Lung microvascular endothelial cell (primary cell): ENCODE measurements around the gene ING3. TPM values are rescaled to one million over a fixed set of nuclear protein-coding genes. Genes with fewer than 3 reads are reported as not detected.
"Not testable (repeated sequence)": the region's sequence is repeated elsewhere in the genome, so short reads cannot be mapped to it uniquely, and the experiment has no call there.

Source experiments
- DNase-seq, 2 donors: peaks; one replicate each; pipeline versions ENCODE4 v3.0.0 to v3.0.0-alpha.2; 2010; ENCODE audit warnings: low read depth in 2 of 2
- total RNA-seq: library from RNA; depleted of rRNA; stranded (reverse); fragments of >200 nt; gene quantifications from 2 replicates; pipeline ENCODE4 v1.2.1, GENCODE V29; 2014

The ING3 gene
- total RNA-seq, 1 donor from 2014 or later: 24.2 TPM

DNA sequence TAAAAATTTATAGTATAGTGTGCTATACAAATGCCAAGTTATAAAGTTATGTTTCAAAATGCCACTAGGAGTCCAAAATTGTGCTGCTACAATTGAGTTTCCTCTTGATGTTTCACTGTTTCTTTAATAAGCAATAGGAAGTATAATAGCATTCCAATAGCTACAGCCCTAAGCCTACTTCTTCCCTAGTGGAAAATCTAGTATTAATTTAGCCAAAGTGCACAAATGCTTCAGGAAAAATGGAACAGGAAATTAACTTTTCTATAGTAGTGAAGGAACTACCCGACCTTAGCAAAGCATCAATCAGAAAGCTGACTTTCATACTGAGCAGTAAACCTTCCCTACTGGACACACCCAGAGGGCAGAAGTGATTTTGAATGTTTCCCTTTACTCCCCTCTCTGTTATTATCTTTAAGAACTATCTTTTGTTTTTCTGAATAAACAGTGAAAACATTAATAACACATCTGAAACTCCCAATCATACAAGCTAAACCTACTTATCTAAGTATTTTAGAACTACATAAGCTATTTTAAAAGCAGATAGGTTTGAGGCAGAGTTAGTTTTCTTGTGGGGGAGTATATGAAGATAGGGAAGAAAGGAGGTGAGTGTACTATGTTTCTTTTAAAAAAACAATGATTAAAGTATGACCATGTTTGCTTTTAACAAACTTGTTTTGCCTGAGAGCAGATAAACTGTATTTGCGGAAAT is 51.6 kb downstream of the ING3 start:
- no peak for DNase-seq

GRCh38 chr7:121002757-121003200 is 52.2 kb downstream of the ING3 start:
- DNase-seq: no peak

DNA sequence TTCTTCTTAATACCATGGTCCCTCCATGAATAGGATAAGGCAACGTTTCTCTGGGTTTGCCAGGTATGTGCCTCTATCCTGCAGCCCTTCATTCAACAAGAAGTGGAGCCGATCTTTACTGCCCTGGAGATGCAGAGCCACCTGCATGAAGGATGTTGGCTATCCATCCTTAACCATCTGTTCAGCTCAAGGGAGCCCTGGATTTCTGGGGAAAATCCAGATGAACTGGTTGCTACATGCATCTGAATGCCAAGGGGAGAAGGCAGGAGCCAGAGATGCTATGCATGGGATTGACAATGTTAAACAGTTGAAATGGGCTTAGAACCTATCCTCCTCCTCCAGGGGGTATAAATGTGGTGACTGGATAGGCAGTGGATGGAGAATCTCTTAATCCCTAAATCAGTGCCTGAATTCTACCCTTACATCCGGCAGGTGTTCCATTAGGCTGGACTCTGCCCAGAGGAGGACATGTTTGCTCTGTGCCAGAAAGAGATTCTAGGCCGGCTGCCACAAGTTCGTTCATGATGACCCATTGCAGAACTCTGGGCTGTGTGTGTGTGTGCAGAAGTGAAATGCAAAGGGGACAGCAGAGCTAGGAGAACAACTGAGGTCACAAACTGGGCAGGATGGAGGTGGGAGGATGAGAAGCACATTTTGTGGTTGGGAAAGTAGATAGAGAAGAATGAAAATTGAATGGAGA is 53.6 kb downstream of the ING3 start:
- peak in 1 of 2 donors; percentile 41 for DNase-seq

- not testable (repeated sequence) for DNase-seq
Measured at GRCh38 chr7:121005058-121005457, 54.5 kb downstream of the ING3 start.

DNA sequence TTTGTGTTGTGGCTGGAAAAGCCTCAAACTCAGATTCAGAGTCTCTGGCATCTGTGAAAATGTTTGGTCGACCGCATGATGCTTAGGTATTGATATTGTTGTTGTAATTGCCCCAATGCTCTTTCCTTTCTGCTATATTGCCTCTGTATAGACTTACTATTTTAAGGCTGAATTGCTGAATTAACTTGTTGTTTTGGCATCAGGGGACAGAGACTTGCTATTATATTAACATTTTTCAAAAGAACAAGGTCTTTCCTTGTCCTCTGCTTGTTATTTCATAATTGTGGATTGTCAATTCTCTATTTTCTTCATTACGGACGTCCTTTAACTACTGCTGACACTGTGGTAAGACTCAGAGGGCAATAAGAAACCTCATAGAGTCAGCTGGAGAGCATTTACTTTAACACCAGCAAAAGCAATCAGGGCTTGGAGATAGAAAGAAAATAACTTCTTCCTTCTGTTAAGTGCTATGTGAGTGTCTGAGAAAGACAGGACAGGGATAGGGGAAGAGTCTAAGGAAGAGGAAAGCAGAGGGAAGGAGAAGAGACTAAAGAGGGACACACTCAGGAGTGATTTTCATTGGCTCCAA is 55.5 kb downstream of the ING3 start:
- no peak for DNase-seq

GRCh38 chr7:121006711-121007315 is 56.2 kb downstream of the ING3 start:
- no peak for DNase-seq

DNA sequence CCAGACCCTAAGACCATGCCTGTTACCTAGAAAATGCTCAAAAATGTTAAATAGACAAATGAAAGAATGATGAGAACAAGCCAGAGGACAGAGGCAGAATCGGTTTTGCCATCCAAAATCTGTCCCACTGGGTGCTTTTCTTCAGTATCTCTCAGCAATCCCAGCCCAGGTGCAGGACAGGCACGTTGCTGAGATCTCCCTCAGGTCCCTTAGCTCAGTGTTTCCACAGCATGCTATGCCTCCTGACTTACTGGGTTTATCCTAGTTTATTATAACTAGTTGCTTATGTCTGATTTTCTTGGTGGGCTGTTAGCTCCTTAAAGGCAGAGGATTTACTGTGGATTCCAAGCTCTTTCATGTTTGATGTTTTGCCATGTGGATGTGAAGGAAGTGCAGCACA is 58.2 kb downstream of the ING3 start:
- DNase-seq: no peak

- DNase-seq: no peak
Measured at GRCh38 chr7:121011401-121011800, 60.8 kb downstream of the ING3 start.

DNA sequence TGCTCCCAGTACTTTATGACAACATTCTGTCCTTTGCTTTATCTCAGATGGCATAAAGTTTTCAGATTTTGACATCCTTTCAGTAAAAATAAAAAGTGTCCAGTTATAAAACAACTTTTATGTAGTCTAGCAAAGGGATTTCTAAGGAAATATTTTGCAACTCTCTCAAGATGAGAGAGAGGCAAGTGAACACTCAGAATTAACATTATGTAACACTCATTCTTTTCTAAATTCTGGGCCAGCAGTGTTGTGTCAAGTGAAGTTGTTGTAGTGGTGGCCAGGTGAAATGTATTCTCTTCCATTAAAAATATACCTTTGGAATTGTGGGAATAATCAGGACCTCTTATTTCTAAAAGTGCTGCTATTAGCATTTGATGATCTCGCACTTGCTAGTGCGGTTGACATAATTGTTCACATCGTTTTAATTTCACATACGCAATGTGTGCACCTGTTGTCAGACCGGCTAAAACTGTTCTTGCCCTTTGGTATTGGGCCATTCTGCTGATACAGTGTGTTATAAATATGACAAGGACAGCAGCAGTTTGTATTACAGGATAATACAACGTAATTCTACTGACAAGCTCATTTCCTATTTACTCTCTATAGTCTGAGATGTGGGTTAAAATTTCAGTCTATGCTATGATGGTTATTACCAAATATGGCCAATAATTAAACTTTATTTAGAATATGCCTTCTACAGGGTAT is 61.7 kb downstream of the ING3 start:
- DNase-seq: no peak

DNA sequence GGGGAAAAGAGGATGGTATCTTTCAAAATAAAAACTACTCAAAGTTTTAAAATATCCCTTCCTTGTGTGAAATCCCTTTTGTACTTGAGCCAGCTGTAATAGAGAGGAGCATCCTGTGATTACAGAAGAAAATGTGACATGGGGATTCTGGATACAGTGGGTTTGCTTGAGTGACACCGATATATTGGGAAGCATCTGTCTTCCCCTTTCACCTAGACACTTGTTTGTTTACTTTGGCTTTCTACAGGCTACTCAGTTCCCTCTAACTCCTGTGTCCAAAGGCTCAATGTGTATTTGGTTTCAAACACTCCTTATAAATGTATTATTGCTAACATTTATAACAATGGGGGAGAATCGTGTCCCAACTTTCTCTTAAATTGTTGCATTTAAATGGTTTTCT is 62.3 kb downstream of the ING3 start:
- no peak for DNase-seq

- no peak for DNase-seq
Measured at GRCh38 chr7:121015560-121015959, 65.0 kb downstream of the ING3 start.

- no peak for DNase-seq
Measured at GRCh38 chr7:121016966-121017365, 66.4 kb downstream of the ING3 start.

DNA sequence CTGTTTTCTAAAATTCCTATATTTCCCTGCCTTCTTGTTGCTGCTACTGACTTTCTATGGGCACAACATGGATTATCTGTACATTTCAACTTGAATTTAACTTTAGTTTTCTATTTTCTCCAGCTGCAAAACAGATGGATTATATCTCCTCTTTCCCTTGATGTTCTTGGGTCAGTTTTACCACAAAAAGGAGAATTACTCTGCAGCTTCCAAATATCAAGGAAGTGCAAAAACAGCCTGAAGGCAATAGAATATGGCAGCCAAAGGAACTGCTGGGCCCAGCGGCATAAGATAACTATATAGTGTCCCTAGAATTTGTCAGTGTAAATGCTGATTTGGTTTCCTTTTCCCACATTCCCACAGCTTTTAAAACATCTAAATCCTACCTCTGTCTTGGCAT is 67.0 kb downstream of the ING3 start:
- DNase-seq: no peak

DNA sequence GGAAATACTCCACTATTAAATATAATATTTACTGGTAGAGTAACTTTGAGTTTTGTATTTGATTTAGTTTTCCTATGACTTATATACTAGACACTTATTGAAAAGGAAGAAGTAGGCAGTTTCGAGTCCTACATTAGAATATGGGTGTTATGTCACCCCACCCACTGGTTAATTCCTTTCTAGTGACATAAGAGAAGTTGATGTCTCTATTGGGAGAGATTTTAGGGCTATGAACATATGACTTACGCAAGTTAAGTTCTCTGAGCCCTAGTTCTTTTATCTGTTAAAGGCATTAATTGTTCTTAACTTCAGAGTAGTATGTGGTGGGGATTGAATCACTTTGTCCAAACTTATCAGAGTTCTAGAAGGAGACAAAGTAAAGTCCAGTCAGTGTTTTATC is 68.4 kb downstream of the ING3 start:
- no peak for DNase-seq

GRCh38 chr7:121020249-121020988 is 69.8 kb downstream of the ING3 start:
- DNase-seq: peak; percentile 61 to 82

DNA sequence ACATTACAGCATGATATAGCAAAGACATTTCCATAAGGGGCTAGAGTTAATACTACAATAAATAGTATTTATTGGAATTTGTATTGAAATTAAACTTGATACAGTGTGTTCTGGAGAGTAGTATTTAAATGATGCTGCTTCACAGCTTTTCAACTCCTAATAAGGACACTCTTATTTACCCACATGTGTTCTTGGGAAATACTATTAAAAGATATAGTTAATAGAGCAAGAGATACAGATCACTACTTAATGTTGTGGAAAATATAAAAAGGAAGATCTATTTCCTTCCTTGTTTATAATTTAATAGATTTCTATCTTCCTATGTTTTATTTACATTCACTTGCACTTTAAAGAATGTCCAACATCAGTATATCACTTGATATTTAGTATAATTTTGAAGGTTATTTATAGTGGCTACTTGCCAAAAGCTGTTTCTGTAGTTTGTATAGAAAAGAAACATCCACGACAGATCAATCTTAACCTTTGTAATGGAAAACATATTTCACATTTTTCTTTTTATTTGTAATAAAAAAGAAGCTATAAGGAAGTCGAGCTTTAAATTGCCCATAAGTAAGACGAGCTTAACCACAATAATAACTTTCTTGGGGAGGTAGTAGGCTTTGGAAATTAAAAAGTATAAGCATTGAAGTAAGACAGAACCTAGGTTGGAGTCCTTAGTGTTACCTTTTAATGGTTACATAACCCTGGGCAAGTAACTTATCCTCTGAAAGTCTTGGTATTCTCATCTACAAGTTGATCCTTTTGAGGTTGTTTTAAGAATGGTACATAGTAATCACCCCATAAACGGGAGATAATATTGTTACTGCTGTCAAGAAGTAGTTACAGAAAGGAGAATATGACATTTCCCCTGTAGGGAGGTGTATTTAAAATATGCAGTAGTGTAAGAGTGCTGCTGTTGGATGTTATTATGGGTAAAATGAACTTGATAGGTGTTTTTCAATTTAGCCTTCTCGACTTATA is 70.7 kb downstream of the ING3 start:
- DNase-seq: no peak

GRCh38 chr7:121023194-121023593 is 72.6 kb downstream of the ING3 start:
- DNase-seq: no peak

DNA sequence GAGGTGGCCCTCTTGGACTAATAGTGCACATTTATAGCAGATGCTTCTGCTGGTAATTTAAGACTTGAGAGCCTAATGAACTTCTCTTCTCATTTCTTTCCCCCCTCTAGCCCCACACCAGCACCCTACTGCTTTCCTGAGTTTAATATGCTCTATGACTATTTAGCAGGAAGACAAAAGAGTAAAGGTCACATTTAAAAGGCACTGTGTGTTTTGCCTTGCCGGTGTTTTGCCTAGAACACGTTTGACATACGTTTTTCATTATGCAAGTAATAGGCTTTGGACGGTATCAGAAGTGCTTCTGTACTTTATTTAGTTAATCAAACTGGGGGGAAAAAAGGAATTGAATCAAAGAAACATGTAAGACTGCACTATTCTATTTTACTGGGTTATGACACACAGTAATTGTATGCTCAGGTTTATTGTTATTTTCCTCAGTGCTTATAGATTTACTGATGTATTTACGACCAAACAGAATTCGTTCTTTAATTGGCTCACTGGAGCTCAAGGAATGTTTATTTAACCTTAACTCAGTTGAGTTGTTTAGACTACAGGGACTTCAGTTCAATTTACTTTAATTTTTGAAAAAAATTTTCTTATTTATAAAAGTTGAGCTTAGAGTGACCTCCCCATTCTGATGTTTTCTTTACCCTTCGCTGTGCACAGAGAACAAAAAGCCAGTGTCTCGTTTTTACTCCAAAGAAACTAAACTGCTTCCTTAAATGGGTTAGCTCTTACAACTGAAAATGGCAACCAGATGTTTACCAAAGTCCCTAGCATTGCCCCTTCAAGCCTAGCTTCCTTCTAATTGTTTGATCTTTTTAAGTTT is 73.3 kb downstream of the ING3 start:
- DNase-seq: peak in 1 of 2 donors; percentile 17

GRCh38 chr7:121024611-121025010 is 74.0 kb downstream of the ING3 start:
- no peak for DNase-seq
